Measurements from ENCODE around the gene C8G.
A peak's percentile ranks its signal among the peaks of the same experiment; 100 is the strongest.

The C8G gene

GRCh38 chr9:136944519-136945332 lies at the start of gene C8G, which contains the start of gene FBXW5:
Gene C8G (plus strand): TSS chr9:136945243. CDS start chr9:136945321, 78 bp downstream.
Gene FBXW5 (minus strand): TSS chr9:136944738. CDS start chr9:136944083, 655 bp downstream.
- peak; percentile 92 to 93 for DNase-seq

- no peak for DNase-seq
These were observed 49.0 kb upstream of the C8G start for GRCh38 chr9:136896027-136896426.

GRCh38 chr9:136898483-136899100 lies 46.5 kb upstream of the C8G start:
- no peak for DNase-seq

- no peak for DNase-seq
These were observed 45.8 kb upstream of the C8G start for GRCh38 chr9:136899196-136899595.

- no peak for DNase-seq
These were observed 44.5 kb upstream of the C8G start for GRCh38 chr9:136900556-136900955.

GRCh38 chr9:136900988-136901515 lies 44.0 kb upstream of the C8G start:
- no peak for DNase-seq

GRCh38 chr9:136901516-136902258 lies 43.4 kb upstream of the C8G start:
- DNase-seq: peak; percentile 82 to 87

- peak; percentile 89 to 93 for DNase-seq
These were observed 42.7 kb upstream of the C8G start for GRCh38 chr9:136902259-136902821.

GRCh38 chr9:136903041-136903554 lies 41.9 kb upstream of the C8G start:
- peak in 1 of 2 experiments; percentile 24 for DNase-seq

GRCh38 chr9:136906266-136906665 lies 38.8 kb upstream of the C8G start:
- no peak for DNase-seq

- DNase-seq: no peak
These were observed 37.8 kb upstream of the C8G start for GRCh38 chr9:136907011-136907914.

GRCh38 chr9:136910197-136910900 lies 34.7 kb upstream of the C8G start:
- DNase-seq: no peak

- DNase-seq: no peak
These were observed 34.2 kb upstream of the C8G start for GRCh38 chr9:136910901-136911245.

- DNase-seq: no peak
These were observed 31.2 kb upstream of the C8G start for GRCh38 chr9:136913701-136914438.

GRCh38 chr9:136915632-136916329 lies 29.3 kb upstream of the C8G start:
- no peak for DNase-seq

GRCh38 chr9:136916330-136917184 lies 28.5 kb upstream of the C8G start:
- DNase-seq: peak in 1 of 2 experiments; percentile 39

- DNase-seq: no peak
These were observed 27.1 kb upstream of the C8G start for GRCh38 chr9:136917902-136918301.

GRCh38 chr9:136920069-136920468 lies 25.0 kb upstream of the C8G start:
- no peak for DNase-seq

All from activated CD4-positive, alpha-beta T cell treated with anti-CD3 and anti-CD28 coated beads, Interleukin-2, amount 50 U/mL, for 48 hours (primary cell).